Glutamatergic neuron (in vitro differentiated cells): Measurements from ENCODE around the gene APLP2. TPM values are rescaled to one million over a fixed set of nuclear protein-coding genes. Genes with fewer than 3 reads are reported as not detected.

Experiments used
- DNase-seq: peaks from one replicate; pipeline ENCODE4 v3.0.0; 2022
- H3K27ac Mint-ChIP-seq: one replicate; pipeline ENCODE4 v1.8.0; 2020; ENCODE audit warnings: mild to moderate bottlenecking, mixed read lengths, inconsistent platforms; ENCODE audit not compliant: unreplicated experiment
- H3K27me3 Mint-ChIP-seq: one replicate; pipeline ENCODE4 v1.8.0; 2020; ENCODE audit warnings: mild to moderate bottlenecking, moderate library complexity, mixed read lengths, inconsistent platforms; ENCODE audit not compliant: unreplicated experiment
- H3K36me3 Mint-ChIP-seq: one replicate; pipeline ENCODE4 v1.8.0; 2020; ENCODE audit warnings: mild to moderate bottlenecking, mixed read lengths, inconsistent platforms; ENCODE audit not compliant: unreplicated experiment
- H3K4me1 Mint-ChIP-seq: one replicate; pipeline ENCODE4 v1.8.0; 2020; ENCODE audit warnings: mild to moderate bottlenecking, low read depth, mixed read lengths, inconsistent platforms; ENCODE audit not compliant: unreplicated experiment
- H3K4me3 Mint-ChIP-seq: one replicate; pipeline ENCODE4 v1.8.0; 2020; ENCODE audit warnings: mild to moderate bottlenecking, mixed read lengths, inconsistent platforms; ENCODE audit not compliant: unreplicated experiment
- H3K9me3 Mint-ChIP-seq: one replicate; pipeline ENCODE4 v1.8.0; 2020; ENCODE audit warnings: mild to moderate bottlenecking, moderate library complexity, mixed read lengths, inconsistent platforms; ENCODE audit not compliant: unreplicated experiment
- total RNA-seq: library from RNA; stranded (reverse); fragmentation: NEBNext Ultra II Directional; extraction: Animal tissue kit (Norgen Biotek cat#: 25700); gene quantifications from one replicate; pipeline ENCODE4 v1.2.1, GENCODE V29; 2021; ENCODE audit not compliant: unreplicated experiment
- TF ChIP-seq, protein P1 (sequence below): fragments of 200-600 bp; sonication (generic); IDR thresholded peaks from one replicate; pipeline ENCODE4 v1.5.0; 2021; ENCODE audit not compliant: partially characterized antibody, unreplicated experiment

APLP2 gene
- total RNA-seq, 1 donor from 2014 or later, result 183 TPM

DNA sequence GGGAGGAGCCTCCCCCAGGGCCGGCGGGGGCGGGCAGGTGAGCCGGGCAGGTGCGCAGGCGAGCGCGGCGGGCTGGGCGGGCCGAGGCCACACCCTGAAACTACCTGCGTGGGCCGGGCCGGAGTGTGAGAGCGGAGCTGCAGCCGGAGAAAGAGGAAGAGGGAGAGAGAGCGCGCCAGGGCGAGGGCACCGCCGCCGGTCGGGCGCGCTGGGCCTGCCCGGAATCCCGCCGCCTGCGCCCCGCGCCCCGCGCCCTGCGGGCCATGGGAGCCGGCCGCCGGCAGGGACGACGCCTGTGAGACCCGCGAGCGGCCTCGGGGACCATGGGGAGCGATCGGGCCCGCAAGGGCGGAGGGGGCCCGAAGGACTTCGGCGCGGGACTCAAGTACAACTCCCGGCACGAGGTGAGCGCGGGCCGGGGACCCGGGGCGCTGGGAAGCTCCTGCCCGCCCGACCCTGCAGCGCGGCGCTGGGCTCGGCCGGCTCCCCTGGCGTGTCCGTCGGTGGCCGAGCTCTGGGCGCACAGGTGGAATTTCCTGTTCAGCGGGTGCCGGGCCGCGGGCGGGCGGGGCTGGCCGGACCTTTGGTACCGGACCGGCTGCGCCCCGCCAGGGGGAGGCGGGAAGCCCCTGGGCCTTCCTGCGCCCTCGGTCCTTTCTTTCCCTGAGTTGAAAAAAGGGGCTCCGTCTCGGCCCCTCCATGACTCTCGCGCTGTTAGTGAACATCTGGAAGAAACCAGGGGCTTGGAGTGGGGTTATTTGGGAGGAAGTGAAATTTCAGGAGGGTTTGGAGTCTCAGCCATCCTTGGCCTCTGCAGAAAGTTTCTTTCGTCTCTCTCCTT, 90.2 kb downstream of the APLP2 start, which contains the start of gene ST14:
TSS of gene ST14 (plus strand) at position 126 of the 841 bp plus-strand sequence. CDS start at position 324, 198 bp downstream.
- Mint-ChIP-seq H3K27me3 (peaks cover 12% of the 10 kb centered on the region), H3K36me3 (peaks cover 11% of the 10 kb centered on the region), H3K4me1 (peaks cover 9% of the 10 kb centered on the region), H3K9me3 (peaks cover 3% of the 10 kb centered on the region), H3K4me3 (peak within 1 kb of the TSS; percentile 80), H3K27ac (no peak within 1 kb of the TSS)
- DNase-seq, result peak; percentile 45
- TF ChIP-seq, protein P1, sequence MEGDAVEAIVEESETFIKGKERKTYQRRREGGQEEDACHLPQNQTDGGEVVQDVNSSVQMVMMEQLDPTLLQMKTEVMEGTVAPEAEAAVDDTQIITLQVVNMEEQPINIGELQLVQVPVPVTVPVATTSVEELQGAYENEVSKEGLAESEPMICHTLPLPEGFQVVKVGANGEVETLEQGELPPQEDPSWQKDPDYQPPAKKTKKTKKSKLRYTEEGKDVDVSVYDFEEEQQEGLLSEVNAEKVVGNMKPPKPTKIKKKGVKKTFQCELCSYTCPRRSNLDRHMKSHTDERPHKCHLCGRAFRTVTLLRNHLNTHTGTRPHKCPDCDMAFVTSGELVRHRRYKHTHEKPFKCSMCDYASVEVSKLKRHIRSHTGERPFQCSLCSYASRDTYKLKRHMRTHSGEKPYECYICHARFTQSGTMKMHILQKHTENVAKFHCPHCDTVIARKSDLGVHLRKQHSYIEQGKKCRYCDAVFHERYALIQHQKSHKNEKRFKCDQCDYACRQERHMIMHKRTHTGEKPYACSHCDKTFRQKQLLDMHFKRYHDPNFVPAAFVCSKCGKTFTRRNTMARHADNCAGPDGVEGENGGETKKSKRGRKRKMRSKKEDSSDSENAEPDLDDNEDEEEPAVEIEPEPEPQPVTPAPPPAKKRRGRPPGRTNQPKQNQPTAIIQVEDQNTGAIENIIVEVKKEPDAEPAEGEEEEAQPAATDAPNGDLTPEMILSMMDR, result no peak

DNA sequence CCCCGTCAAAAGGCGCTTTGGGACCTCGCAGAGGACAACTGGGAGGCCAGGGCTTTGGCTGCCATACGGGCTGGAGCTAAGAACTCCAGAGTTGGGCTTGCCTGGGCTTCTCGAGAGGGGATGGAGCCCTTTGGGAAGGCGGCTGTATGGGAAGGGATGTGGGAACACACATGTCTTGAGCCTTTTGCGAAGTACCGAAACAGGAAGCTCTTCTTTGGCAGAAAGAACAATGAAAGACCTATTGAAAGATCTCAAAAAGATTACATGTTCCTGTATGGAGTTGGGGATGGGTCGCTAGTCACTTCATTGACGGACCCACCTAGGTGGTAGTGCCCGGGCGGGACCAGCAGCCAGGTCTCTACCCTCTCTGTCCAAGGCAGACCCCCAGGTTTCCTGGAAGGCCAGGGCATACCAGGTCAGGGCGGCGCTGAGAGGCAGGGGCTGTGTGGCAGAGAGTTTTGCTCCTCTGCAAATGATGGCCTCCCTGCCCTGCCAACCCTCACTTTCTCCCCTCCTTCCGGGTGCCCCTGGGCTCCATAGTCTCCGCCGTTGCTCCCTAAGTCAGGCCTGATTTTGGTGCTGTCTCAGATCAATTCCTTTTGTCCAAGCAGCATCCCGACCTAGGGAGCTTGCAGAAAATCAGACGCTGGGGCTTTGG, 90.9 kb downstream of the APLP2 start:
- peak overlapping the region; percentile 80 for H3K4me3 Mint-ChIP-seq
- DNase-seq, result no peak
- peaks cover 11% of the 10 kb centered on the region for H3K36me3 Mint-ChIP-seq
- H3K4me1 Mint-ChIP-seq, result peaks cover 9% of the 10 kb centered on the region
- peaks cover 12% of the 10 kb centered on the region for H3K27me3 Mint-ChIP-seq
- TF ChIP-seq, protein P1, result no peak
- H3K27ac Mint-ChIP-seq, result no peak overlapping the region
- H3K9me3 Mint-ChIP-seq, result peaks cover 3% of the 10 kb centered on the region

DNA sequence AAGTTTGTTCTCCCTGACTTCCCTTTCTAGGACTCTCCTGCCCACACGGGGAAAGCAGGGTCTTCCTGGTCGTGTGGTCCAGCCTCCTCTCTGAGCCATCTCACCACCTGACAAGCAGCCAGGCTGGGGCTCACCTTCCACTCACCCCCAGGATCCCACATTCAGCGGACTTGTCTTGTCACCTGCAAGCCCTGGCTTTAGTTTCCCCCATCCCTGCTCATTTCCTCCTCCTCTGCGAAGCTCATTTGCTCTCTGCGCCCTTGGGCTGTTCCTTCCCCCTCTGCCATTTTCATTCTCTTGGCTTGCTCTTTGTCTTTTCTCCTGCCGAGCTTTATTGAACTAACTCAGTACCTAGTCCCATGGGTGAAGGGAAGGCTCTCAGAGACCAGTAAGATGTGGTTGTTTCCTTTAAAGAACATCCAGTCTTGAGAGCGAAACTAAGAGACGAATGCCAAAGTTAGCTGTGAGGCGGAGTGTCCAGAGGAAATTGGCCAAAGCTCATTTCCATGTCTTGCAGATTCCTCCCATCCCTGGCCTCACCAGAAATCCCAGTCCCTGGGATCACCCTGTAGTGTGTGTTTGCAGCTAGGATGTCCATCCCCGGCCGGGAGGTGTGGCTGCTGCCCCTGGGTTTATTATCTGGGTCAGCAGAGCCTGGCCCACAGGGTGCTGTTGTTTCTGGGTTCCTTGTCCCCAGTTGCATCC, 91.9 kb downstream of the APLP2 start:
- Mint-ChIP-seq H3K27me3 (peaks cover 15% of the 10 kb centered on the region), H3K9me3 (peaks cover 3% of the 10 kb centered on the region), H3K4me1 (peaks cover 14% of the 10 kb centered on the region), H3K27ac (peak overlapping the region; percentile 0), H3K36me3 (peaks cover 11% of the 10 kb centered on the region), H3K4me3 (peak overlapping the region; percentile 12)
- DNase-seq, result no peak
- TF ChIP-seq, protein P1, result no peak

DNA sequence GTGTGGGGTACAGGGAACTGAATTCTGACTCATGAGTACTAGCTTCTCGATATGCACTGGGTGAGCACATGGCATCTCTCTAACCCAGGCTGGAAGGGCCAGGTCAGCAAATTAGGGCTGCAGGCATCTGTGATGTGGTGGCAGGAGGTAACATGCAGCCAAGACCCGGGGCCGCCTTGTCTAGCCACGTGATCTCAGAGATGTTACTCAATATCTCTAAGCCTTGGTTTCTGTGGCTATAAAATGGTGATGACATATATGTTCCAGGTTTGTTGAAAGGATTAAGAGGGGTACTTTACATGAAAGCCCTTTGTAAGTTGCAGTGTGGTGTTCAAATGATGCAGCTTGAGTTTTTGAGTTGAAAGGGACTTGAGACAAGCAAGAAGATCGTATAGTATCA, 93.0 kb downstream of the APLP2 start:
- Mint-ChIP-seq H3K9me3 (peaks cover 3% of the 10 kb centered on the region), H3K4me3 (no peak overlapping the region), H3K4me1 (peaks cover 14% of the 10 kb centered on the region), H3K36me3 (peaks cover 11% of the 10 kb centered on the region), H3K27ac (no peak overlapping the region), H3K27me3 (peaks cover 15% of the 10 kb centered on the region)
- TF ChIP-seq, protein P1, result no peak
- DNase-seq, result no peak
